B cell (primary cell): Measurements from ENCODE around the gene ITPK1.

Experiments used
- CTCF ChIP-seq: fragments of 200-600 bp; IDR thresholded peaks from one replicate; pipeline ENCODE4 v1.8.0; 2022; ENCODE audit warnings: antibody characterized with exemption, mild to moderate bottlenecking
- EZH2 ChIP-seq: IDR thresholded peaks from 2 replicates; pipeline ENCODE4 v1.6.1; 2012; ENCODE audit warnings: borderline replicate concordance, low read depth, mild to moderate bottlenecking, moderate library complexity, low read length; ENCODE audit not compliant: insufficient read depth, poor library complexity, severe bottlenecking

GRCh38 chr14:93029911-93030508, 85.7 kb downstream of the ITPK1 start:
- TF ChIP-seq CTCF (no peak), EZH2 (no peak)
